Subcutaneous adipose tissue (tissue), 4 donors: Measurements from ENCODE around the gene MYBPC2. TPM values are rescaled to one million over a fixed set of nuclear protein-coding genes. Genes with fewer than 3 reads are reported as not detected.

Experiments used
- CTCF ChIP-seq: fragments of 450-650 bp; IDR thresholded peaks from one replicate; pipeline ENCODE4 v1.5.1; 2016; ENCODE audit warnings: low read depth, mild to moderate bottlenecking, control low read depth, antibody characterized with exemption, moderate library complexity
- total RNA-seq, 4 donors: library from RNA; depleted of rRNA; stranded (reverse); fragments of >200 nt; gene quantifications; one replicate each; pipeline ENCODE4 v1.1.0, GENCODE V29; 2016

Gene MYBPC2
- total RNA-seq, 4 donors from 2014 or later, result not detected

GRCh38 chr19:50497022-50497405, 64.3 kb downstream of the MYBPC2 start:
- no peak for TF ChIP-seq CTCF

DNA sequence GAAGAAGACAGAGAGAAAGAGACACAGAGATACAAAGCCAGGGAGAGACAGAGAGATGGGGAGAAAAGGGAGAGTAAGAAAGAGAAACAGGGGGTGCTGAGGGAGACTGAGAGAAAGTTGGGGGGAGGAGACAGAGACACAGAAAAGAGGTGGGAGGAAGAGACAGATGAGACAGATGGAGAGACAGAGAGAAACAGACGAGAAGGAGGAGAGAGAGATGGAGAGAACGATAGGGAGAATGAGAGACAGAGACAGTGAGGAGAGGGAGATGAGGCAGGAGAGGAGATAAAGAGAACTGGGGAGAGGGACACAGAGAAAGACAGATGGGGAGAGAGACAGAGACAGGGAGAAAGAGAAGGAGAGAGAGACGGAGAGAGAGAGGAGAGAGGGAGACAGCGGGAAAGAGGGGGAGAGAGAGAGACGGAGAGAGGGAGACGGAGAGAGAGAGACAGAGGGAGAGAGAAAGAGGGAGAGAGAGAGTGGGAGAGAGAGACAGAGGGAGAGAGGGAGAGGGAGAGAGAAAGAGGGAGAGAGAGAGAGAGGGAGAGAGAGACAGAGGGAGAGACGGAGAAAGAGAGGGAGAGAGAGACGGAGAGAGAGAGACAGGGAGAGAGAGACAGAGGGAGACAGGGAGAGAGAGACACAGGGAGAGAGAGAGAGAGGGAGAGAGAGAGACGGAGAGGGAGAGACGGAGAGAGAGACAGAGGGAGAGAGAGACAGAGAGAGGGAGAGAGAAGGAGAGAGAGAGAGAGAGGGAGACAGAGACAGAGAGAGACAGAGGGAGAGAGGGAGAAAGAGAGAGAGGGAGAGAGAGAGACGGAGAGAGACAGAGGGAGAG, 65.7 kb downstream of the MYBPC2 start:
- no peak for TF ChIP-seq CTCF

DNA sequence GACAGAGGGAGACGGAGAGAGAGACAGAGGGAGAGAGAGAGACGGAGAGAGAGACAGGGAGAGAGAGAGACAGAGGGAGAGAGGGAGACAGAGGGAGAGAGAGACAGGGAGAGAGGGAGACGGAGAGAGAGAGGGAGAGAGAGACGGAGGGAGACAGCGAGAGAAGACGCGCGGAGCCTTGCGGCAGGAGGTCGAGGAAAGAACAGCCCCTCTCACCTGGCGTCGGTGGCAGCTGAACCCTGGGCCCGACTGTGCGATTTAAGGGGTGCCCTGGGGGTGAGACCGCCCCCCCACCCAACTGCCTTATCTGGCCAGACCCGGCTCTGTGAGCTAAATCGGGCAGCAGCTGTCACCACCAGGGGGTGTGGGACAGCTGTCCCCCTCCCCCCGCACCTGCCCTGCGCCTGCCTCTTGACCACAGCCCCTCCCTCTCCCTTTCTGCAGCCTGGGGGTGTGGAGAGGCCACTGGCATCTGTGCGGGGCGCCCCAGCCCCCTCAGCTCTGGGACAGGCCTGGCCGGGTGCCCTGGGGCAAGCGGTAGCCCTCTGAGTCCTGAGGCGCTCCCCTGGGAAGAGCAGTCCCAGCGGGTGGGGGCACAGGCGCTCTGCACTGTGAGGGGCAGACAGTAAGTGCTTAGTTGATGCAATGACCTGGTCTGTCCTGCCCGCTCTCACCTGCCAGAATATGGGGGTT, 67.5 kb downstream of the MYBPC2 start:
- TF ChIP-seq CTCF, result no peak

DNA sequence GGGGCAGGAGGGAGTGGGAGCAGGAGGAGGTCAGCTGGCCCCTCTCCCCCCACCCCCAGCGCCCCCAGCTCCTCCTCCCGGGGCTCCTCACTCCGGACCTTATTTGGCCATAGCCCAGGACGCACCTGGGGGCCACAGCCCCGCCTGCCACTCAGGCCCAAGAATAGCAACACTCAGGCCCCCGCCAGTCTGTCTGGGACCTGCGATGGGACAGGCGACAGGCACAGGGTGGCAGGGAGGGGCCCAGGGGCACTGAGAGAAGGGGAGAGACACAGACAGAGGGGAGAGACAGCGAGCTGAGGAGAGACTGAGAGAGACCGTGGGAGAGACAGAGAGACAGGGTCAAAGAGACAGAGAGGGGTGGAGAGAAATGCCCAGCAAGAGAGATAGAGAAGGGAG, 68.1 kb downstream of the MYBPC2 start:
- TF ChIP-seq CTCF, result no peak

DNA sequence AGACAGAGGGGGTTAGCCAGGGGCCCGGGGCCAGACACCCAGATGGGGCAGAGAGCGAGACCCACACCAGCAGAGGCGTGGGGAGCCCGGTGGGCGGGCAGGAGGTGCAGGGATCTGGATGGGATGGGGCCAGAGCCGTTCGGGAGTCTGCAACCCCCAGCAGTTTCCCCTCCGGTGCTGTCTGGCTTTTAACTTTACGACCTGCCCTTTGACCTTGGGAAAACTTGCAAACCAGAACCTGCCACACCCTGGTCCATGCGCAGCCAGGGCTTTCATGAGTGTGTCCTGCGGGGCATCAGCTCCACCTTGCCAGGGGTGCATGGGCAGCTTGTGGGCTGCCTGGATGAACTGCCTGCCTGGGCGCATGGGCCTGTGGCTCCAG, 68.5 kb downstream of the MYBPC2 start:
- TF ChIP-seq CTCF, result no peak

DNA sequence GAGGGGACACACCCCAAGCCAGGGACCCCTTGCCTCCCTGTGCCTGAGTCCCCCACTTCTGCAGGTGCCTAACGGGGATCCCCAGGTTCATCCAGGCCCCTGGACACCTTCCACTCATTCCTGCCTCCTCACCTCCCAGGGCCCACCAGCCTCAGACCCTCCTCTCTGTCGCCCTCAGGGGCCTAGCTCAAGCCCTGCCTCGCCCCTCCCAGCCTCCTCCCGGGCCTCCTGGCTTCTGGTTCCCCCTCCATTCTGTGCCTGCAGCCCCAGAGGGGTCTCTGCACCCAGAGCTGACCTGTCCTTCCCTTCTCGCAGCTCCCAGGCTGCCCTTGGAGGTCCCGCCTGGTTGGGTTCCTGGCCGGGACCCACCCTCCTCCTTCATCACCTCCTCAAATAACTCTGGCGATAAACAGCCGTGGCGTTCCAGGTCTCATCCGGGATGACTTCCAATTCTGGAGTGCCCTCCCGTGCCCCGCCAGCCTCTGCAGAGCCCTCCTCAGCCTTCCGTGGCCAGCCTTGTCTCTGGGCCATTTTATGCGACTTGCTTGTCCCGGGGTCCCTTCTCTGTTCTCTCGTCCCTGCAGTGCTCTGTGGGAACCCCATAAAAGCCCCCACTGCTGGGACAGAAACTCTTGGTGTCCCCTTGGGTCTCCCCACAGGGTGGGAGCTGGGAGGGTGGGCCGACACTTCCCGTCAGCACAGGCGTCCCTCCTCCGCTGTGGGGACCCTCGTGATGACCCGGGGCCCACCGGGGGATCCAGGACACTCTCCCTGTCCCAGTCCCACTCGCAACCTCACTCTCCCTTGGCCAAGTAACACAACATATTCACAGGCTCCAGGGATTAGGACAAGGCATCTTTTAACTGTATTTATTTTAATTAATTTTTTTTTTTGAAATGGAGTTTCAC, 69.1 kb downstream of the MYBPC2 start:
- TF ChIP-seq CTCF, result no peak
